HL-60 (cell line): Measurements from ENCODE around the gene TSSK2.

Experiments used
- GABPA ChIP-seq: IDR thresholded peaks from 2 replicates; pipeline ENCODE4 v1.6.1; 2012; ENCODE audit warnings: low read depth
- POLR2AphosphoS5 ChIP-seq: IDR thresholded peaks from 2 replicates; pipeline ENCODE4 v1.6.1; 2012; ENCODE audit warnings: low read depth
- REST ChIP-seq: IDR thresholded peaks from 2 replicates; pipeline ENCODE4 v1.6.1; 2012; ENCODE audit warnings: low read depth; ENCODE audit not compliant: insufficient replicate concordance
- SPI1 ChIP-seq: IDR thresholded peaks from 2 replicates; pipeline ENCODE4 v1.6.1; 2012; ENCODE audit warnings: low read depth, mild to moderate bottlenecking, borderline replicate concordance
- TF ChIP-seq, protein P1 (sequence below): IDR thresholded peaks from one replicate; pipeline ENCODE4 v1.5.1; 2011; ENCODE audit warnings: low read length, control low read depth, inconsistent platforms; ENCODE audit not compliant: insufficient read depth

DNA sequence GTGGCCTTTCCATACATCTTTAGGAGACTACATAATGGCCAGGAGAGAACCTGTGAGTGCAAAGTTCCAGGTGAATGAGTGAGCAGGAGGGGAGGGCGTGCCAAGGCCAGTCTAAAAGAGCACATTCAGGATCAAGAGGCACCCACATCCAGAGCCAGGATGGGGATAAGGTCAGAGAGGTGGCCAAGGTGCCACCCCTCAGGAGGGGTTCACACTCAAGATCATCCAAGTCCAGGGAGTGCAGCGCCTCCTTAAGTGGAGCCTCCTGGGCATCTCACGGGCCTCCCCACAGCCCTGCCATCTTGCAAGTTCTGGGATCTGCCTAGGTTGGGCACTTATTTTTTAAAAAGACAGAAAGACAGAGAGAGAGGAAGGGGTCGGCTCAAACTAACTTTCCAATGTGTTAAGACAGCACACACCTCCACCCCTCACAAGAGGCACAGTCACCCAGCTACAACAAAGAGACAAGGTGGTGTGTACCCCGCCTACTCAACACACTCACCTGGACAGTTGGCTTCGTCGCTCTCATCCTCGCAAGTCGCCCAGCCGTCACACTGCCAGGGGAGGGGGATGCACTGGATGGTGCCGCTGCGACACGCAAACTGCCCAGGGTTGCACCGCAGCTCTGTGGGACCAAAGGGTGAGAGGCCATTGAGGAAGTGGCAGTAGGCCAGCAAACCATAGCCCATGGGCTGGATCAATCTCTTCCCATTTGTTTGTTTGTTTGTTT is 42.1 kb upstream of the TSSK2 start:
- TF ChIP-seq, protein P1, sequence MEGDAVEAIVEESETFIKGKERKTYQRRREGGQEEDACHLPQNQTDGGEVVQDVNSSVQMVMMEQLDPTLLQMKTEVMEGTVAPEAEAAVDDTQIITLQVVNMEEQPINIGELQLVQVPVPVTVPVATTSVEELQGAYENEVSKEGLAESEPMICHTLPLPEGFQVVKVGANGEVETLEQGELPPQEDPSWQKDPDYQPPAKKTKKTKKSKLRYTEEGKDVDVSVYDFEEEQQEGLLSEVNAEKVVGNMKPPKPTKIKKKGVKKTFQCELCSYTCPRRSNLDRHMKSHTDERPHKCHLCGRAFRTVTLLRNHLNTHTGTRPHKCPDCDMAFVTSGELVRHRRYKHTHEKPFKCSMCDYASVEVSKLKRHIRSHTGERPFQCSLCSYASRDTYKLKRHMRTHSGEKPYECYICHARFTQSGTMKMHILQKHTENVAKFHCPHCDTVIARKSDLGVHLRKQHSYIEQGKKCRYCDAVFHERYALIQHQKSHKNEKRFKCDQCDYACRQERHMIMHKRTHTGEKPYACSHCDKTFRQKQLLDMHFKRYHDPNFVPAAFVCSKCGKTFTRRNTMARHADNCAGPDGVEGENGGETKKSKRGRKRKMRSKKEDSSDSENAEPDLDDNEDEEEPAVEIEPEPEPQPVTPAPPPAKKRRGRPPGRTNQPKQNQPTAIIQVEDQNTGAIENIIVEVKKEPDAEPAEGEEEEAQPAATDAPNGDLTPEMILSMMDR, result no peak
- TF ChIP-seq GABPA (no peak), REST (no peak), POLR2AphosphoS5 (no peak), SPI1 (no peak)
